Epithelial cell of esophagus (primary cell): Measurements from ENCODE around the gene ZC3H8.

Experiments
- DNase-seq: peaks from one replicate; pipeline ENCODE4 v3.0.0; 2010; ENCODE audit warnings: low read depth
- H3K4me3 ChIP-seq: 2 replicates; pipeline ENCODE4 v1.5.1; 2011; ENCODE audit warnings: mild to moderate bottlenecking, low read length, control low read depth
- TF ChIP-seq, protein P1 (sequence below): IDR thresholded peaks from 2 replicates; pipeline ENCODE4 v1.5.1; 2011; ENCODE audit warnings: low read depth, mild to moderate bottlenecking, low read length, control low read depth, inconsistent platforms; ENCODE audit not compliant: insufficient read depth; ENCODE audit errors: missing control alignments

ZC3H8 gene

DNA sequence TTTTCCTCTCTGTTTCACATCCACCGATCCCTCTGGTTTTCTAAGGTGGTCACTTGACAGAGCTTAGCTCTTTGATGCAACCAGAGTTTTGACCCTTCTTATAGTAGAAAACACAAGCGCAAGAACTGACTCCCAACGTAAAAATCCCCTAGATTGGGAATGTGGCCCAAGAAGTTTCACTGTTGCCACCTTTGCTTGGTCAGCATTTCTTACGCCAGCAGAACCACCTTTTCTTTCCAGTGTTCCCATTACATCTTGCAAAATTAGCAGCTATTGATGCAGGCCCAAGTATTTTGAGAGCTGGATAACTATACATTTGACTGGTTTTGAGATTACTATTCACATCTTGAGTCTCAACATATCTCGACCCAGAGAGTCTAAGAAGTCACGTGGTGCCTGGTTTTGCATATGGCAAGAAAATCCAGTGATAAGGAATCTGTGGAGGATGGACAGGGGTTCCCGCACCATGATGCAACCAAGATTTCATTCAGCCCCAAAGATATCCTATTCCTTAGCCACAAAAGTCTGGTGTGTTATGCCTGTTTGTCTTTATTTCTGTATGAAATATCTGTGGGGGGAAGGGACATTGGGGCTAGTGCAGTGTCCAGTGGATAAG is 78.8 kb downstream of the ZC3H8 start:
- TF ChIP-seq, protein P1, sequence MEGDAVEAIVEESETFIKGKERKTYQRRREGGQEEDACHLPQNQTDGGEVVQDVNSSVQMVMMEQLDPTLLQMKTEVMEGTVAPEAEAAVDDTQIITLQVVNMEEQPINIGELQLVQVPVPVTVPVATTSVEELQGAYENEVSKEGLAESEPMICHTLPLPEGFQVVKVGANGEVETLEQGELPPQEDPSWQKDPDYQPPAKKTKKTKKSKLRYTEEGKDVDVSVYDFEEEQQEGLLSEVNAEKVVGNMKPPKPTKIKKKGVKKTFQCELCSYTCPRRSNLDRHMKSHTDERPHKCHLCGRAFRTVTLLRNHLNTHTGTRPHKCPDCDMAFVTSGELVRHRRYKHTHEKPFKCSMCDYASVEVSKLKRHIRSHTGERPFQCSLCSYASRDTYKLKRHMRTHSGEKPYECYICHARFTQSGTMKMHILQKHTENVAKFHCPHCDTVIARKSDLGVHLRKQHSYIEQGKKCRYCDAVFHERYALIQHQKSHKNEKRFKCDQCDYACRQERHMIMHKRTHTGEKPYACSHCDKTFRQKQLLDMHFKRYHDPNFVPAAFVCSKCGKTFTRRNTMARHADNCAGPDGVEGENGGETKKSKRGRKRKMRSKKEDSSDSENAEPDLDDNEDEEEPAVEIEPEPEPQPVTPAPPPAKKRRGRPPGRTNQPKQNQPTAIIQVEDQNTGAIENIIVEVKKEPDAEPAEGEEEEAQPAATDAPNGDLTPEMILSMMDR = no peak
- H3K4me3 ChIP-seq = no peak overlapping the region
- DNase-seq = no peak

DNA sequence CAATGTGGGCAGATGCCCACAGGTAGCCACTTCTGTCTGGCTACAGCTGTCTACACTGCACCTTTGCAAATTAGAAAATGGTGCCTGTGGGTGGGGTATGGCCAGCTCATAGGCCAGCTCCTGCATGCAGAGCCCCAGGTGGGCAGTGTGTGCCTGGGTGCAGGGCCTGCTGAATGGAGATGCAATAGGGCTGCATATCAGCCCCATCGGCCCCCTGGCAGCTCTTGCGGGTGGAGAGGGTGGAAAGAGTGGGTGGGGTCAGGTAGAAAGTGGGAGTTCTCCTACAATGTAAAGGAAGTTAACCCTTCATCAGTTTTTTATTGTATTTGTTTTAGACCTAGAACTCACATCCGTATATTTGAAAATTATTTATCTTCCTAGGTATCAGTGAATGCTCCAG is 79.5 kb downstream of the ZC3H8 start:
- TF ChIP-seq, protein P1 = no peak
- DNase-seq = no peak
- H3K4me3 ChIP-seq = no peak overlapping the region

DNA sequence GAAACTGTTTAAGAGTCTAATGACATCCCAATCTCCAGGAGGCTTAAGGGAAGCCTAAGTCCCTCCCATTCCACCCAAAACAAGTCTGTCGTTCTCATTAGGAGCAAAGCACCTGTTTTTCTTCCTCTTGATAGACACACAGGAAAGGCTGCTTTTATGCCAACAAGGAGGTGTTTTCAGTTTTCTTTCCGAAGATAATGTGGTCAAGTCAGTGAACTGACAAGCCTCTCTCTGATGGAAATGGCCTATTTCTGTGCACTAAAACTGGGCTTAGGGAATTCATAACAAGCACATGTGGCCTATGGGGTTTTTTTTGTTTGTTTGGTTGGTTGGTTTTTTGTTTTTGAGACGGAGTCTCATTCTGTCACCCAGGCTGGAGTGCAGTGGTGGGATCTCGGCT is 80.5 kb downstream of the ZC3H8 start:
- TF ChIP-seq, protein P1 = no peak
- DNase-seq = no peak
- no peak overlapping the region for H3K4me3 ChIP-seq

DNA sequence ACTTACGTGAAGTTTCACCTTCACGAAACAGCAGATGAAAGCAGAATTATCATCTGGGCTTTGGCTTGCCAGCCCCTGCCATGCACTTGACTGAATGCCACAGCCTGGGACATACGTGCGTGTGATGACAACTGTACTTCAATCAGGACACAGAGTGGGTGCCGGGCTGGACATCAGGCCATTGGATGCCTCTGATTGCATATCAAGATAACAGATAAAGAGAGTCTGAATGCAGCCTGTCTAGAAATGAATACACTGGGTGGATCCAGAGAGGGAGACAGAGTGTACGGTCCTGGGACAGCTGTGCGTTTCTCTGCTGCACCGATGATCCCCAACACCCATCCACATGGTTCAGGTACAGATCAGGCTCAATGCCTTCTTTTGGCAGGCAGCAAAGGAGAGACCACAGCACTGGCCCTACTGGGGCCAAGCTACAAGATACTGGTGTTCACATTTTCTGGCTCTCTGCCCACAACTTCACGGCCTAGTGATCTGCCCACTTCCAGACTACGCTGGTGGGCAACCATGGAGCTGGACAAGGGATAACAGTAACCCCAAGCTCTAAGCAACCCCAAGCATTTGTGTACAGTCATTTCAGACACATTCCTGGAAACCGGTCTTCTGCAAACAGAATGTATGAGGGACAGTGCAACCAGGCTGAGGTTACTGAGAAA is 81.1 kb downstream of the ZC3H8 start:
- TF ChIP-seq, protein P1 = no peak
- H3K4me3 ChIP-seq = no peak overlapping the region
- no peak for DNase-seq

DNA sequence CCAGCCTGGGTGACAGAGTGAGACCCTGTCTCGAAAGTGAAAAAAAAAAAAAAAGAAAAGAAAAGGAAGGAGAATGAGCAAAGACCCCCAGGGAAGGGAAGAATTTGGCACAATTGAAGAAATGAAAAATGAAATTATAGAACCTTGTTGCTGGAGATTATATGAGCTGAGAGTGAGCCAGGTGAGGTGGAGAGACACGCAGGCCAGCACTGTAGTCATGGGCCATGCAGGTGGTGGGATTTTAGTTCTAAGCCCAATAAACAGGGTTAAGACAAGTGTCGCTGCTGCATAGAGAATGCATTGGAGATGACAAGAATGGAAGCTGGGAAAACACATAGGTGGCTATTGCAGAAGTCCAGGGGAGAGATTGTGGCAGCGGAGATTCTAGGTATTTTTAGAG is 84.3 kb downstream of the ZC3H8 start:
- TF ChIP-seq, protein P1 = no peak
- H3K4me3 ChIP-seq = no peak overlapping the region
- no peak for DNase-seq

DNA sequence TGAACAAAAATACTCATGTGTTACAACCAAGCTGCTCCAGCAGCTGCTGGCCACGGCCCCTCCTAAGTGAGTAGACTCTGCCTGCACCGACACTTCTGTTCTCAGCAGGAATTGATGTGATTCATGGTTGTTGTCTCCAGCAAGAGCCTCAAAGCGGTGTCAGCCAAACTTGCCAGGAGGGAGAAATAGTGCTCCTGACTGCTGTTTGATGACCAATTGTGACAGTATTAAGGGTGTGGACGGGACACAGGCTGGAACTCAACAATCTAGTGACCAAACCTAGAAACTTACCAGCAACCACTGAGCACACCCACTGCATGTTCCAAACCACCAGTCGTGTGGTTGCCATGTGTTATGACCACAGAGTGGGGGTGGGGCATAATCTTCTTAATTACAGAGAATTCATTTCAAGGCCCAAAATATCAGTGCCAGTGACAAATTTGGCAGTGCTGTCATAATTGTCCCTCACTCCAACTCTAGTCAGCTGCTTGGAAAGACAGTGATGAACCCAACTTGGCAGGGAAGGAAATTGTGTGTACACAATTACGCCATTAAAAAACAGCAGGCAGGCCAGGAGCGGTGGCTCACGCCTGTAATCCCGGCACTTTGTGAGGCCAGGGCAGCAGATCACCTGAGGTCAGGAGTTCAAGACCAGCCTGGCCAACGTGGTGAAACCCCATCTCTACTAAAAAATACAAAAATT is 86.3 kb downstream of the ZC3H8 start:
- TF ChIP-seq, protein P1 = no peak
- DNase-seq = peak; percentile 55
- no peak overlapping the region for H3K4me3 ChIP-seq
